ENCODE results near the gene VCAM1. TPM values are rescaled to one million over a fixed set of nuclear protein-coding genes. Genes with fewer than 3 reads are reported as not detected.

The VCAM1 gene
- total and polyA plus RNA-seq, 7 experiments from 2014 or later, result not detected

GRCh38 chr1:100720751-100721150 lies 1.2 kb downstream of the VCAM1 start:
- no peak overlapping the region for H3K4me3 ChIP-seq (ENCODE audit: low read length)
- intact Hi-C loops (cut with micrococcal nuclease), result no loop called here
- Mint-ChIP-seq H3K9me3 (no peaks in the 10 kb centered on the region), H3K4me3 (no peak overlapping the region), H3K27ac (no peak overlapping the region), H3K4me1 (no peaks in the 10 kb centered on the region), H3K36me3 (no peaks in the 10 kb centered on the region), H3K27me3 (peaks cover 13 to 38% (median 27%) of the 10 kb centered on the region in 5 donors)
- no peak for DNase-seq
- no peaks in the 10 kb centered on the region for H3K27me3 ChIP-seq (ENCODE audit: control insufficient read depth in 2 of 2, insufficient read depth in 2 of 2, low read length in 2 of 2)
- H3K9me3 ChIP-seq (ENCODE audit: control insufficient read depth in 2 of 3, low read length in 3 of 3), result no peaks in the 10 kb centered on the region
- no peaks in the 10 kb centered on the region for H3K36me3 ChIP-seq (ENCODE audit: control insufficient read depth in 2 of 3, insufficient read depth in 3 of 3, low read length in 3 of 3)
- no peak for ATAC-seq
- POLR2A ChIA-PET, result no interaction called here
- CTCF ChIA-PET, result no interaction called here
- no peaks in the 10 kb centered on the region for H3K4me1 ChIP-seq (ENCODE audit: control insufficient read depth in 2 of 2, insufficient read depth in 2 of 2, low read length in 2 of 2)
- no peak overlapping the region for H3K27ac ChIP-seq (ENCODE audit: low read depth, low read length)

DNA sequence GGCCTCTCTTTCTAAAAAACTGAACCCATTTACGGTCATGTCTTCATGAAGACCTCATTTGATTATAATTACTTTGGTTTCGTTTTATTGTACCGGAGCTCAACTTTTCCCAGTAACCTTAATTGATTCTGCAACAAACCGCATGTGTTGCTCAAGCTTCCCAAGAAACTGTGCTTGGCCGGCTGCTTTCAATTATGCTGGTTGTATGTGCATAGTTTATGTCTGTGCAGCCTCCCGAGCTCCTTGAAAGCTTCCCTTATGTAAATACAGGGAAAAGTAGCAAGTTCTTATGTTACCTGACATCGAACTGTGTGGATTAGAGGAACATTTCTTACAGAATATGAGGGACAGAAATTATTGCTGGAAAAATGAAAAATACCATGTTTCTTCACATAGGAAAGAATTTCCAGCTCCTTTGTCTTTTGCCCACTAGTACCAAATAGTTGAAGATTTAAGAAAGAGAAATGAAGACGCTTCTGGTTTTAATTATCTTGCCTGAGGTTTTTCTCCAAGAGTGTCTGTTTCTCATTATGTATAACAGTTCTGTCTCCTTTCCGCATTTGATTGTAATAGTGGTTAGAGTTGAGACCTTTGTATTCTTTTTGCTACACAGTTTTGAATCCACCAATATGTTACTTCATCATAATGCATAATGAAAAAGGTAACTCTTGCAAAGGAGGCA lies 2.1 kb downstream of the VCAM1 start:
- CTCF ChIA-PET, result no interaction called here
- POLR2A ChIA-PET, result no interaction called here
- Mint-ChIP-seq H3K9me3 (no peaks in the 10 kb centered on the region), H3K27ac (no peak overlapping the region), H3K4me1 (no peaks in the 10 kb centered on the region), H3K36me3 (no peaks in the 10 kb centered on the region), H3K27me3 (peaks cover 15 to 47% (median 31%) of the 10 kb centered on the region in 5 donors), H3K4me3 (no peak overlapping the region)
- ATAC-seq (no peak), DNase-seq (no peak)
- no peaks in the 10 kb centered on the region for H3K27me3 ChIP-seq (ENCODE audit: control insufficient read depth in 2 of 2, insufficient read depth in 2 of 2, low read length in 2 of 2)
- no peak overlapping the region for H3K4me3 ChIP-seq (ENCODE audit: low read length)
- H3K36me3 ChIP-seq (ENCODE audit: control insufficient read depth in 2 of 3, insufficient read depth in 3 of 3, low read length in 3 of 3), result no peaks in the 10 kb centered on the region
- intact Hi-C loops (cut with micrococcal nuclease), result no loop called here
- H3K4me1 ChIP-seq (ENCODE audit: control insufficient read depth in 2 of 2, insufficient read depth in 2 of 2, low read length in 2 of 2), result no peaks in the 10 kb centered on the region
- no peaks in the 10 kb centered on the region for H3K9me3 ChIP-seq (ENCODE audit: control insufficient read depth in 2 of 3, low read length in 3 of 3)
- no peak overlapping the region for H3K27ac ChIP-seq (ENCODE audit: low read depth, low read length)

- ATAC-seq (no peak), DNase-seq (no peak)
- no peaks in the 10 kb centered on the region for H3K4me1 Mint-ChIP-seq
- intact Hi-C loops (cut with micrococcal nuclease), result no loop called here
- Histone ChIP-seq H3K27ac (ENCODE audit: low read depth, low read length) (no peak overlapping the region), H3K4me1 (ENCODE audit: control insufficient read depth in 2 of 2, insufficient read depth in 2 of 2, low read length in 2 of 2) (no peaks in the 10 kb centered on the region), H3K27me3 (ENCODE audit: control insufficient read depth in 2 of 2, insufficient read depth in 2 of 2, low read length in 2 of 2) (no peaks in the 10 kb centered on the region), H3K9me3 (ENCODE audit: control insufficient read depth in 2 of 3, low read length in 3 of 3) (no peaks in the 10 kb centered on the region), H3K4me3 (ENCODE audit: low read length) (no peak overlapping the region), H3K36me3 (ENCODE audit: control insufficient read depth in 2 of 3, insufficient read depth in 3 of 3, low read length in 3 of 3) (no peaks in the 10 kb centered on the region)
- peaks cover 15 to 47% (median 31%) of the 10 kb centered on the region in 5 donors for H3K27me3 Mint-ChIP-seq
- H3K36me3 Mint-ChIP-seq, result no peaks in the 10 kb centered on the region
- ChIA-PET CTCF (no interaction called here), POLR2A (no interaction called here)
- no peak overlapping the region for H3K4me3 Mint-ChIP-seq
- no peaks in the 10 kb centered on the region for H3K9me3 Mint-ChIP-seq
- H3K27ac Mint-ChIP-seq, result no peak overlapping the region
Measured at GRCh38 chr1:100722221-100722620, 2.7 kb downstream of the VCAM1 start.

GRCh38 chr1:100724281-100724680 lies 4.7 kb downstream of the VCAM1 start:
- Histone ChIP-seq H3K27ac (ENCODE audit: low read depth, low read length) (no peak overlapping the region), H3K9me3 (ENCODE audit: control insufficient read depth in 2 of 3, low read length in 3 of 3) (no peaks in the 10 kb centered on the region), H3K4me1 (ENCODE audit: control insufficient read depth in 2 of 2, insufficient read depth in 2 of 2, low read length in 2 of 2) (no peaks in the 10 kb centered on the region), H3K36me3 (ENCODE audit: control insufficient read depth in 2 of 3, insufficient read depth in 3 of 3, low read length in 3 of 3) (no peaks in the 10 kb centered on the region), H3K27me3 (ENCODE audit: control insufficient read depth in 2 of 2, insufficient read depth in 2 of 2, low read length in 2 of 2) (no peaks in the 10 kb centered on the region), H3K4me3 (ENCODE audit: low read length) (no peak overlapping the region)
- intact Hi-C loops (cut with micrococcal nuclease), result no loop called here
- POLR2A ChIA-PET, result no interaction called here
- Mint-ChIP-seq H3K4me3 (no peak overlapping the region), H3K4me1 (no peaks in the 10 kb centered on the region), H3K9me3 (no peaks in the 10 kb centered on the region), H3K27me3 (peaks cover 16 to 55% (median 43%) of the 10 kb centered on the region in 5 donors), H3K27ac (no peak overlapping the region), H3K36me3 (no peaks in the 10 kb centered on the region)
- ATAC-seq (no peak), DNase-seq (no peak)
- CTCF ChIA-PET, result no interaction called here

DNA sequence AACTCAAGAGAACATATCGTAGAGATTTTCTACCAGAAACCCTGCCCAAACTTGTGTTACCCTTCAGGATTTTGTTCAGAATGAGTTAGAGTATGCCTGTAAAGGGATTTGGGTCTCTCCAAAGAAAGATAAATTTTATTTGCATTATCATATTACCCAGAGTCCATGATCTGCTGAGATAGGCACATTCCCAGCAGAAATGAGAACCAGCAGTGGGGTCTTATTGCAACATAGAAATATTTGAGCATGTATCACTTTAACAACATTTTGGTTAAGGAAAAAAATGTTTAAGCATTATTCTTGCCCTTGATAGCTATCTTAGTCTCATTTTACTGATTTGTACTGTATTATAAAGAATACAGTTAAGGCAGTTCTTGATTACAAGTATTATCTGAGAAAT lies 10.6 kb downstream of the VCAM1 start:
- intact Hi-C loops (cut with micrococcal nuclease), result no loop called here
- ATAC-seq (no peak), DNase-seq (no peak)
- no peak overlapping the region for H3K27ac Mint-ChIP-seq
- H3K4me1 Mint-ChIP-seq, result no peaks in the 10 kb centered on the region
- Histone ChIP-seq H3K27ac (ENCODE audit: low read depth, low read length) (no peak overlapping the region), H3K9me3 (ENCODE audit: control insufficient read depth in 2 of 3, low read length in 3 of 3) (no peaks in the 10 kb centered on the region), H3K36me3 (ENCODE audit: control insufficient read depth in 2 of 3, insufficient read depth in 3 of 3, low read length in 3 of 3) (no peaks in the 10 kb centered on the region), H3K4me1 (ENCODE audit: control insufficient read depth in 2 of 2, insufficient read depth in 2 of 2, low read length in 2 of 2) (no peaks in the 10 kb centered on the region), H3K4me3 (ENCODE audit: low read length) (no peak overlapping the region), H3K27me3 (ENCODE audit: control insufficient read depth in 2 of 2, insufficient read depth in 2 of 2, low read length in 2 of 2) (no peaks in the 10 kb centered on the region)
- peaks cover 0 to 4% (median 0%) of the 10 kb centered on the region in 11 donors for H3K9me3 Mint-ChIP-seq
- H3K4me3 Mint-ChIP-seq, result no peak overlapping the region
- no peaks in the 10 kb centered on the region for H3K36me3 Mint-ChIP-seq
- peaks cover 6 to 42% (median 27%) of the 10 kb centered on the region in 5 donors for H3K27me3 Mint-ChIP-seq
- ChIA-PET CTCF (no interaction called here), POLR2A (no interaction called here)

- no peak overlapping the region for H3K4me3 ChIP-seq (ENCODE audit: low read length)
- no peaks in the 10 kb centered on the region for H3K36me3 Mint-ChIP-seq
Measured at GRCh38 chr1:100731309-100731708, 11.8 kb downstream of the VCAM1 start.

DNA sequence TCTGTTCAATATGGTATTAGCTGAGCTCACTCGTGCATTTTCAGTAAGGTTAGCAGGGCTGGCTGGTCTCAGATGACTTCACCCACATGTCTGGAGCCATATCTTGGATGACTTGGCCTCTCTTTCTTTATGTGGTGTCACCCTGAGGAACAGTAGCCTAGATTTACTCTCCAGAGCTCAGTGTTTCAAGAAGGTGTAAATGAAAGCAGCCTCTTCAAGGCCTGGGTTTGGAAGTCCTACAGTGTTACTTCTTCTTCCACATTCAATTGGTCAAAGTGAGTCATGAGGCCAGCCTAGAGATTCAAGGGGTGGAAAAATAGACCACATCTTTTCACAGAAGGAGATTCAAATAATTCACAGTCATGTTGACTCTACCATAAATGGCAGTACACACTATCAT lies 12.2 kb downstream of the VCAM1 start:
- no peaks in the 10 kb centered on the region for H3K27me3 ChIP-seq (ENCODE audit: control insufficient read depth in 2 of 2, insufficient read depth in 2 of 2, low read length in 2 of 2)
- DNase-seq, result no peak
- intact Hi-C loops (cut with micrococcal nuclease), result no loop called here
- no peaks in the 10 kb centered on the region for H3K36me3 Mint-ChIP-seq
- H3K27ac Mint-ChIP-seq, result no peak overlapping the region
- ChIA-PET POLR2A (no interaction called here), CTCF (no interaction called here)
- no peaks in the 10 kb centered on the region for H3K4me1 Mint-ChIP-seq
- H3K9me3 Mint-ChIP-seq, result peaks cover 0 to 4% (median 0%) of the 10 kb centered on the region in 11 donors
- no peak overlapping the region for H3K4me3 Mint-ChIP-seq
- H3K9me3 ChIP-seq (ENCODE audit: control insufficient read depth in 2 of 3, low read length in 3 of 3), result no peaks in the 10 kb centered on the region
- peaks cover 4 to 31% (median 16%) of the 10 kb centered on the region in 5 donors for H3K27me3 Mint-ChIP-seq
- no peak overlapping the region for H3K4me3 ChIP-seq (ENCODE audit: low read length)
- H3K27ac ChIP-seq (ENCODE audit: low read depth, low read length), result no peak overlapping the region
- no peaks in the 10 kb centered on the region for H3K4me1 ChIP-seq (ENCODE audit: control insufficient read depth in 2 of 2, insufficient read depth in 2 of 2, low read length in 2 of 2)
- ATAC-seq, result no peak
- H3K36me3 ChIP-seq (ENCODE audit: control insufficient read depth in 2 of 3, insufficient read depth in 3 of 3, low read length in 3 of 3), result no peaks in the 10 kb centered on the region

More at GRCh38 chr1:100731309-100731708, 11.8 kb downstream of the VCAM1 start:
- intact Hi-C loops (cut with micrococcal nuclease), result no loop called here
- Mint-ChIP-seq H3K4me1 (no peaks in the 10 kb centered on the region), H3K27me3 (peaks cover 4 to 33% (median 19%) of the 10 kb centered on the region in 5 donors), H3K27ac (no peak overlapping the region), H3K9me3 (peaks cover 0 to 4% (median 0%) of the 10 kb centered on the region in 11 donors), H3K4me3 (no peak overlapping the region)
- Histone ChIP-seq H3K36me3 (ENCODE audit: control insufficient read depth in 2 of 3, insufficient read depth in 3 of 3, low read length in 3 of 3) (no peaks in the 10 kb centered on the region), H3K9me3 (ENCODE audit: control insufficient read depth in 2 of 3, low read length in 3 of 3) (no peaks in the 10 kb centered on the region), H3K4me1 (ENCODE audit: control insufficient read depth in 2 of 2, insufficient read depth in 2 of 2, low read length in 2 of 2) (no peaks in the 10 kb centered on the region), H3K27ac (ENCODE audit: low read depth, low read length) (no peak overlapping the region), H3K27me3 (ENCODE audit: control insufficient read depth in 2 of 2, insufficient read depth in 2 of 2, low read length in 2 of 2) (no peaks in the 10 kb centered on the region)
- ATAC-seq, result no peak
- no peak for DNase-seq
- ChIA-PET CTCF (no interaction called here), POLR2A (no interaction called here)

Measured in naive thymus-derived CD4-positive, alpha-beta T cell (primary cell).